Measurements from ENCODE around the gene ABCC5.

The ABCC5 gene

GRCh38 chr3:183904833-183905780 is 112.6 kb downstream of the ABCC5 start:
- no peaks in the 10 kb centered on the region for H3K36me3 ChIP-seq (ENCODE audit: control insufficient read depth in 1 of 2, insufficient read depth in 2 of 2, low read length in 2 of 2)
- H3K4me1 ChIP-seq (ENCODE audit: control insufficient read depth in 1 of 2, insufficient read depth in 2 of 2, low read length in 2 of 2): no peaks in the 10 kb centered on the region
- no peaks in the 10 kb centered on the region for H3K27me3 ChIP-seq (ENCODE audit: low read depth, low read length)
- H3K4me3 ChIP-seq (ENCODE audit: low read depth in 1 of 2, low read length in 2 of 2): no peak overlapping the region
- H3K9me3 ChIP-seq (ENCODE audit: control insufficient read depth in 1 of 2, low read length in 2 of 2): no peaks in the 10 kb centered on the region
- H3K27ac ChIP-seq (ENCODE audit: low read length): no peak overlapping the region

GRCh38 chr3:183898028-183898431 is 119.7 kb downstream of the ABCC5 start:
- H3K4me1 ChIP-seq (ENCODE audit: control insufficient read depth in 1 of 2, insufficient read depth in 2 of 2, low read length in 2 of 2): peaks cover under 1 to 5% of the 10 kb centered on the region in 2 donors
- H3K9me3 ChIP-seq (ENCODE audit: control insufficient read depth in 1 of 2, low read length in 2 of 2): no peaks in the 10 kb centered on the region
- H3K27me3 ChIP-seq (ENCODE audit: low read depth, low read length): no peaks in the 10 kb centered on the region
- no peak overlapping the region for H3K4me3 ChIP-seq (ENCODE audit: low read depth in 1 of 2, low read length in 2 of 2)
- no peaks in the 10 kb centered on the region for H3K36me3 ChIP-seq (ENCODE audit: control insufficient read depth in 1 of 2, insufficient read depth in 2 of 2, low read length in 2 of 2)
- H3K27ac ChIP-seq (ENCODE audit: low read length): no peak overlapping the region

- H3K27me3 ChIP-seq (ENCODE audit: low read depth, low read length): no peaks in the 10 kb centered on the region
- H3K27ac ChIP-seq (ENCODE audit: low read length): no peak overlapping the region
- no peaks in the 10 kb centered on the region for H3K9me3 ChIP-seq (ENCODE audit: control insufficient read depth in 1 of 2, low read length in 2 of 2)
- peaks cover 3 to 10% of the 10 kb centered on the region in 2 donors for H3K4me1 ChIP-seq (ENCODE audit: control insufficient read depth in 1 of 2, insufficient read depth in 2 of 2, low read length in 2 of 2)
- H3K36me3 ChIP-seq (ENCODE audit: control insufficient read depth in 1 of 2, insufficient read depth in 2 of 2, low read length in 2 of 2): no peaks in the 10 kb centered on the region
- no peak overlapping the region for H3K4me3 ChIP-seq (ENCODE audit: low read depth in 1 of 2, low read length in 2 of 2)
Measured at GRCh38 chr3:183897606-183898005, 120.1 kb downstream of the ABCC5 start.

GRCh38 chr3:183896610-183897009 is 121.1 kb downstream of the ABCC5 start:
- H3K4me1 ChIP-seq (ENCODE audit: control insufficient read depth in 1 of 2, insufficient read depth in 2 of 2, low read length in 2 of 2): peaks cover 3 to 11% of the 10 kb centered on the region in 2 donors
- H3K27me3 ChIP-seq (ENCODE audit: low read depth, low read length): no peaks in the 10 kb centered on the region
- H3K36me3 ChIP-seq (ENCODE audit: control insufficient read depth in 1 of 2, insufficient read depth in 2 of 2, low read length in 2 of 2): no peaks in the 10 kb centered on the region
- H3K4me3 ChIP-seq (ENCODE audit: low read depth in 1 of 2, low read length in 2 of 2): no peak overlapping the region
- H3K9me3 ChIP-seq (ENCODE audit: control insufficient read depth in 1 of 2, low read length in 2 of 2): no peaks in the 10 kb centered on the region
- H3K27ac ChIP-seq (ENCODE audit: low read length): no peak overlapping the region

- Histone ChIP-seq H3K9me3 (ENCODE audit: control insufficient read depth in 1 of 2, low read length in 2 of 2) (no peaks in the 10 kb centered on the region), H3K4me3 (ENCODE audit: low read depth in 1 of 2, low read length in 2 of 2) (no peak overlapping the region), H3K27ac (ENCODE audit: low read length) (no peak overlapping the region), H3K4me1 (ENCODE audit: control insufficient read depth in 1 of 2, insufficient read depth in 2 of 2, low read length in 2 of 2) (peaks cover 3 to 11% of the 10 kb centered on the region in 2 donors), H3K27me3 (ENCODE audit: low read depth, low read length) (no peaks in the 10 kb centered on the region), H3K36me3 (ENCODE audit: control insufficient read depth in 1 of 2, insufficient read depth in 2 of 2, low read length in 2 of 2) (no peaks in the 10 kb centered on the region)
Measured at GRCh38 chr3:183896184-183896583, 121.5 kb downstream of the ABCC5 start.

- Histone ChIP-seq H3K36me3 (ENCODE audit: control insufficient read depth in 1 of 2, insufficient read depth in 2 of 2, low read length in 2 of 2) (no peaks in the 10 kb centered on the region), H3K27ac (ENCODE audit: low read length) (no peak overlapping the region), H3K27me3 (ENCODE audit: low read depth, low read length) (no peaks in the 10 kb centered on the region), H3K4me3 (ENCODE audit: low read depth in 1 of 2, low read length in 2 of 2) (no peak overlapping the region), H3K4me1 (ENCODE audit: control insufficient read depth in 1 of 2, insufficient read depth in 2 of 2, low read length in 2 of 2) (peaks cover 3 to 11% of the 10 kb centered on the region in 2 donors), H3K9me3 (ENCODE audit: control insufficient read depth in 1 of 2, low read length in 2 of 2) (no peaks in the 10 kb centered on the region)
Measured at GRCh38 chr3:183895774-183896173, 121.9 kb downstream of the ABCC5 start.

GRCh38 chr3:183895296-183895695 is 122.4 kb downstream of the ABCC5 start:
- Histone ChIP-seq H3K4me3 (ENCODE audit: low read depth in 1 of 2, low read length in 2 of 2) (no peak overlapping the region), H3K27me3 (ENCODE audit: low read depth, low read length) (no peaks in the 10 kb centered on the region), H3K9me3 (ENCODE audit: control insufficient read depth in 1 of 2, low read length in 2 of 2) (no peaks in the 10 kb centered on the region), H3K36me3 (ENCODE audit: control insufficient read depth in 1 of 2, insufficient read depth in 2 of 2, low read length in 2 of 2) (no peaks in the 10 kb centered on the region), H3K27ac (ENCODE audit: low read length) (no peak overlapping the region), H3K4me1 (ENCODE audit: control insufficient read depth in 1 of 2, insufficient read depth in 2 of 2, low read length in 2 of 2) (peaks cover 3 to 11% of the 10 kb centered on the region in 2 donors)

- H3K27ac ChIP-seq (ENCODE audit: low read length): no peak overlapping the region
- H3K4me3 ChIP-seq (ENCODE audit: low read depth in 1 of 2, low read length in 2 of 2): no peak overlapping the region
- no peaks in the 10 kb centered on the region for H3K27me3 ChIP-seq (ENCODE audit: low read depth, low read length)
- no peaks in the 10 kb centered on the region for H3K9me3 ChIP-seq (ENCODE audit: control insufficient read depth in 1 of 2, low read length in 2 of 2)
- peaks cover 3 to 11% of the 10 kb centered on the region in 2 donors for H3K4me1 ChIP-seq (ENCODE audit: control insufficient read depth in 1 of 2, insufficient read depth in 2 of 2, low read length in 2 of 2)
- H3K36me3 ChIP-seq (ENCODE audit: control insufficient read depth in 1 of 2, insufficient read depth in 2 of 2, low read length in 2 of 2): no peaks in the 10 kb centered on the region
Measured at GRCh38 chr3:183892610-183893214, 125.0 kb downstream of the ABCC5 start.

- Histone ChIP-seq H3K9me3 (ENCODE audit: control insufficient read depth in 1 of 2, low read length in 2 of 2) (no peaks in the 10 kb centered on the region), H3K36me3 (ENCODE audit: control insufficient read depth in 1 of 2, insufficient read depth in 2 of 2, low read length in 2 of 2) (no peaks in the 10 kb centered on the region), H3K4me1 (ENCODE audit: control insufficient read depth in 1 of 2, insufficient read depth in 2 of 2, low read length in 2 of 2) (peaks cover 6 to 19% of the 10 kb centered on the region in 2 donors), H3K27ac (ENCODE audit: low read length) (no peak overlapping the region), H3K4me3 (ENCODE audit: low read depth in 1 of 2, low read length in 2 of 2) (peak overlapping the region in 1 of 2 donors; percentile 99), H3K27me3 (ENCODE audit: low read depth, low read length) (no peaks in the 10 kb centered on the region)
Measured at GRCh38 chr3:183885766-183886165, 131.9 kb downstream of the ABCC5 start.

GRCh38 chr3:183884427-183885296 is 133.0 kb downstream of the ABCC5 start, which contains the start of gene PARL:
TSS of gene PARL (minus strand) at chr3:183884880. CDS start at chr3:183884846, 34 bp downstream.
- H3K9me3 ChIP-seq (ENCODE audit: control insufficient read depth in 1 of 2, low read length in 2 of 2): no peaks in the 10 kb centered on the region
- peak within 1 kb of the TSS; percentile 89 to 99 for H3K4me3 ChIP-seq (ENCODE audit: low read depth in 1 of 2, low read length in 2 of 2)
- H3K36me3 ChIP-seq (ENCODE audit: control insufficient read depth in 1 of 2, insufficient read depth in 2 of 2, low read length in 2 of 2): no peaks in the 10 kb centered on the region
- H3K4me1 ChIP-seq (ENCODE audit: control insufficient read depth in 1 of 2, insufficient read depth in 2 of 2, low read length in 2 of 2): peaks cover 6 to 19% of the 10 kb centered on the region in 2 donors
- no peaks in the 10 kb centered on the region for H3K27me3 ChIP-seq (ENCODE audit: low read depth, low read length)
- H3K27ac ChIP-seq (ENCODE audit: low read length): peak within 1 kb of the TSS; percentile 64

GRCh38 chr3:183884097-183884426 is 133.6 kb downstream of the ABCC5 start:
- Histone ChIP-seq H3K4me3 (ENCODE audit: low read depth in 1 of 2, low read length in 2 of 2) (peak overlapping the region; percentile 89 to 99), H3K27ac (ENCODE audit: low read length) (peak overlapping the region; percentile 37), H3K9me3 (ENCODE audit: control insufficient read depth in 1 of 2, low read length in 2 of 2) (no peaks in the 10 kb centered on the region), H3K4me1 (ENCODE audit: control insufficient read depth in 1 of 2, insufficient read depth in 2 of 2, low read length in 2 of 2) (peaks cover 7 to 19% of the 10 kb centered on the region in 2 donors), H3K36me3 (ENCODE audit: control insufficient read depth in 1 of 2, insufficient read depth in 2 of 2, low read length in 2 of 2) (no peaks in the 10 kb centered on the region), H3K27me3 (ENCODE audit: low read depth, low read length) (no peaks in the 10 kb centered on the region)

Measured in muscle layer of duodenum (tissue), 2 donors.